Suprapubic skin (tissue), 4 donors: ENCODE measurements around the gene PACSIN2.

ENCODE experiments used
- CTCF ChIP-seq, 2 donors: fragments of 200-600 bp in 1 of 2; fragments of 450-650 bp in 1 of 2; sonication (generic) in 1 of 2; IDR thresholded peaks; one replicate each; pipeline ENCODE4 v1.5.1; 2016 to 2019; ENCODE audit warnings: antibody characterized with exemption in 2 of 2, mild to moderate bottlenecking in 1 of 2, moderate library complexity in 1 of 2
- EP300 ChIP-seq: sonication (generic); formaldehyde crosslinking; IDR thresholded peaks from one replicate; pipeline ENCODE4 v1.6.1; 2017; ENCODE audit warnings: antibody characterized with exemption
- POLR2AphosphoS5 ChIP-seq, 3 donors: sonication (generic); formaldehyde crosslinking; IDR thresholded peaks; one replicate each; pipeline ENCODE4 v1.6.1; 2017; ENCODE audit warnings: antibody characterized with exemption in 3 of 3

GRCh38 chr22:43042101-43042780 lies 27.3 kb upstream of the PACSIN2 start:
- no peak for TF ChIP-seq EP300
- no peak for TF ChIP-seq POLR2AphosphoS5 (IDR thresholded peaks at IDR 0.05)
- TF ChIP-seq CTCF (IDR thresholded peaks at IDR 0.05), result no peak
